HEK293 (cell line): ENCODE measurements around the gene PPP3CA.

Experiments used
- CTCF ChIA-PET: fragments of 350-600 bp; formaldehyde crosslinking; extraction: SDS; loops from one replicate; lab custom pipeline; 2021; ENCODE audit warnings: antibody characterized with exemption; lab: Yijun Ruan, JAX
- POLR2A ChIA-PET: fragments of 300-600 bp; formaldehyde crosslinking; extraction: SDS; loops from one replicate; lab custom pipeline; 2020; ENCODE audit warnings: antibody characterized with exemption, inconsistent platforms; lab: Yijun Ruan, JAX
- H3K27ac ChIP-seq: fragments of 200-500 bp; sonication (Bioruptor generic); 2 replicates; pipeline ENCODE4 v1.5.1; 2014; ENCODE audit warnings: low read depth, low read length, control low read depth, inconsistent platforms; ENCODE audit errors: extremely low read depth
- H3K36me3 ChIP-seq, 2 experiments: fragments of 200-500 bp in 1 of 2; sonication (Bioruptor generic) in 1 of 2; 1 replicate in 1 of 2; 2 replicates in 1 of 2; pipeline ENCODE4 v1.5.1; 2014 to 2017; ENCODE audit warnings: inconsistent platforms in 2 of 2, low read length in 2 of 2; ENCODE audit not compliant: control insufficient read depth in 2 of 2, insufficient read depth in 1 of 2
- H3K4me1 ChIP-seq: fragments of 200-500 bp; sonication (Bioruptor generic); 2 replicates; pipeline ENCODE4 v1.5.1; 2014; ENCODE audit warnings: mild to moderate bottlenecking, low read length, inconsistent platforms; ENCODE audit not compliant: control insufficient read depth, insufficient read depth
- H3K4me3 ChIP-seq: 2 replicates; pipeline ENCODE4 v1.5.1; 2011; ENCODE audit warnings: low read depth, mild to moderate bottlenecking, control low read depth, low read length, moderate library complexity
- H3K9me3 ChIP-seq: fragments of 200-500 bp; sonication (Bioruptor generic); 2 replicates; pipeline ENCODE4 v1.5.1; 2014; ENCODE audit warnings: low read depth, low read length, inconsistent platforms; ENCODE audit not compliant: control insufficient read depth, insufficient read depth
- GLIS1 ChIP-seq: fragments of 450-650 bp; formaldehyde crosslinking; IDR thresholded peaks from 2 replicates; pipeline ENCODE4 v1.5.1; 2016; ENCODE audit warnings: missing biosample characterization, missing genetic modification characterization
- MYNN ChIP-seq: fragments of 450-650 bp; formaldehyde crosslinking; IDR thresholded peaks from 2 replicates; pipeline ENCODE4 v1.5.1; 2016; ENCODE audit warnings: missing biosample characterization, missing genetic modification characterization, borderline replicate concordance
- MZF1 ChIP-seq: fragments of 450-650 bp; formaldehyde crosslinking; IDR thresholded peaks from 2 replicates; pipeline ENCODE4 v1.5.1; 2017; ENCODE audit warnings: missing biosample characterization, missing genetic modification characterization, borderline replicate concordance
- YY1 ChIP-seq: fragments of 450-650 bp; formaldehyde crosslinking; IDR thresholded peaks from 2 replicates; pipeline ENCODE4 v1.5.1; 2018; ENCODE audit warnings: missing biosample characterization, missing genetic modification characterization
- ZBTB21 ChIP-seq: fragments of 450-650 bp; formaldehyde crosslinking; IDR thresholded peaks from 2 replicates; pipeline ENCODE4 v1.5.1; 2017; ENCODE audit warnings: missing biosample characterization, missing genetic modification characterization
- ZIC2 ChIP-seq: fragments of 450-650 bp; formaldehyde crosslinking; IDR thresholded peaks from 2 replicates; pipeline ENCODE4 v1.5.1; 2016; ENCODE audit warnings: missing biosample characterization, missing genetic modification characterization
- ZNF121 ChIP-seq: fragments of 450-650 bp; formaldehyde crosslinking; IDR thresholded peaks from 2 replicates; pipeline ENCODE4 v1.5.1; 2016; ENCODE audit warnings: missing biosample characterization, missing genetic modification characterization
- ZNF138 ChIP-seq: fragments of 450-650 bp; formaldehyde crosslinking; IDR thresholded peaks from 2 replicates; pipeline ENCODE4 v1.5.1; 2016; ENCODE audit warnings: missing biosample characterization, missing genetic modification characterization, borderline replicate concordance
- ZNF169 ChIP-seq: fragments of 450-650 bp; formaldehyde crosslinking; IDR thresholded peaks from 2 replicates; pipeline ENCODE4 v1.5.1; 2016; ENCODE audit warnings: missing biosample characterization, missing genetic modification characterization
- ZNF174 ChIP-seq: fragments of 450-650 bp; formaldehyde crosslinking; IDR thresholded peaks from 2 replicates; pipeline ENCODE4 v1.5.0; 2017; ENCODE audit warnings: missing biosample characterization, mild to moderate bottlenecking, missing genetic modification characterization
- ZNF19 ChIP-seq: fragments of 450-650 bp; formaldehyde crosslinking; IDR thresholded peaks from 2 replicates; pipeline ENCODE4; 2016; ENCODE audit warnings: missing biosample characterization, missing genetic modification characterization, low read depth
- ZNF202 ChIP-seq: fragments of 450-650 bp; formaldehyde crosslinking; IDR thresholded peaks from 2 replicates; pipeline ENCODE4 v1.5.1; 2016; ENCODE audit warnings: missing biosample characterization, missing genetic modification characterization, borderline replicate concordance
- ZNF514 ChIP-seq: fragments of 450-650 bp; formaldehyde crosslinking; IDR thresholded peaks from 2 replicates; pipeline ENCODE4 v1.5.1; 2016; ENCODE audit warnings: missing biosample characterization, missing genetic modification characterization
- ZNF561 ChIP-seq: fragments of 450-650 bp; IDR thresholded peaks from 2 replicates; pipeline ENCODE4 v1.5.1; 2018; ENCODE audit warnings: missing biosample characterization, missing genetic modification characterization, borderline replicate concordance
- ZNF585B ChIP-seq: fragments of 450-650 bp; formaldehyde crosslinking; IDR thresholded peaks from 2 replicates; pipeline ENCODE4 v1.5.1; 2016; ENCODE audit warnings: missing biosample characterization, missing genetic modification characterization
- ZNF623 ChIP-seq: fragments of 450-650 bp; formaldehyde crosslinking; IDR thresholded peaks from 2 replicates; pipeline ENCODE4 v1.5.1; 2016; ENCODE audit warnings: missing biosample characterization, missing genetic modification characterization
- ZNF670 ChIP-seq: fragments of 450-650 bp; formaldehyde crosslinking; IDR thresholded peaks from 2 replicates; pipeline ENCODE4 v1.5.1; 2016; ENCODE audit warnings: missing biosample characterization, missing genetic modification characterization, low read depth
- TF ChIP-seq, protein P1 (sequence below): fragments of 450-650 bp; formaldehyde crosslinking; IDR thresholded peaks from 2 replicates; pipeline ENCODE4 v1.5.1; 2016; ENCODE audit warnings: missing biosample characterization, missing genetic modification characterization
- TF ChIP-seq, protein P2 (sequence below): fragments of 450-650 bp; formaldehyde crosslinking; optimal IDR thresholded peaks from 2 replicates; pipeline ENCODE3; 2016; ENCODE audit warnings: missing biosample characterization, mild to moderate bottlenecking, missing genetic modification characterization
- TF ChIP-seq, protein P3 (sequence below): fragments of 450-650 bp; formaldehyde crosslinking; IDR thresholded peaks from 2 replicates; pipeline ENCODE4 v1.5.1; 2016; ENCODE audit warnings: missing biosample characterization, missing genetic modification characterization
- TF ChIP-seq, protein P4 (sequence below): fragments of 450-650 bp; formaldehyde crosslinking; IDR thresholded peaks from 2 replicates; pipeline ENCODE4 v1.5.1; 2016; ENCODE audit warnings: missing biosample characterization, missing genetic modification characterization
- TF ChIP-seq, protein P5 (sequence below): fragments of 450-650 bp; formaldehyde crosslinking; IDR thresholded peaks from 2 replicates; pipeline ENCODE4 v1.5.1; 2017; ENCODE audit warnings: missing biosample characterization, missing genetic modification characterization

The PPP3CA gene

DNA sequence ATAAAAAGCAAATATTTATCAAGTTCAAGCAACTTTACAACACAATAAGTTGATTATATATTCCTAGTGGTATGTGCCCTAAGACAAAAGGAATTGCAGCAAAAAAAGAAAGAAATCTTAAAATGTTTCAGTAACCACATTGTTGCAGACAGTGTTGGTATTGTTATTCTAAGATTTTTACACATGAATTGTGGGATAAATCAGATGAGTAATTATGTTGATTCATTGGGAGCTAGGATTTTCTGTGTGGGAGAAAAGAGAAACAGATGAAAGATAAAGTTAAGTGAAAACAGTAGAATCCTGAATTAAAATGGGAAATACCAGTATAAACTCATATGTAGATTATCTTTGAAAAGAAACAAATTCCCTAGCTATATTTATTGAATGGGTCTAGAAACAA is 362.4 kb downstream of the PPP3CA start:
- H3K9me3 ChIP-seq = no peaks in the 10 kb centered on the region
- ChIA-PET CTCF (no interaction called here), POLR2A (no interaction called here)
- no peak overlapping the region for H3K4me3 ChIP-seq
- H3K27ac ChIP-seq = no peak overlapping the region
- no peaks in the 10 kb centered on the region for H3K4me1 ChIP-seq
- TF ChIP-seq, protein P1, sequence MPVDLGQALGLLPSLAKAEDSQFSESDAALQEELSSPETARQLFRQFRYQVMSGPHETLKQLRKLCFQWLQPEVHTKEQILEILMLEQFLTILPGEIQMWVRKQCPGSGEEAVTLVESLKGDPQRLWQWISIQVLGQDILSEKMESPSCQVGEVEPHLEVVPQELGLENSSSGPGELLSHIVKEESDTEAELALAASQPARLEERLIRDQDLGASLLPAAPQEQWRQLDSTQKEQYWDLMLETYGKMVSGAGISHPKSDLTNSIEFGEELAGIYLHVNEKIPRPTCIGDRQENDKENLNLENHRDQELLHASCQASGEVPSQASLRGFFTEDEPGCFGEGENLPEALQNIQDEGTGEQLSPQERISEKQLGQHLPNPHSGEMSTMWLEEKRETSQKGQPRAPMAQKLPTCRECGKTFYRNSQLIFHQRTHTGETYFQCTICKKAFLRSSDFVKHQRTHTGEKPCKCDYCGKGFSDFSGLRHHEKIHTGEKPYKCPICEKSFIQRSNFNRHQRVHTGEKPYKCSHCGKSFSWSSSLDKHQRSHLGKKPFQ (tag by site-specific recombination) = no peak
- TF ChIP-seq MYNN (tag by site-specific recombination) = no peak
- no peak for TF ChIP-seq ZNF121 (tag by site-specific recombination)
- no peak for TF ChIP-seq ZNF138 (tag by site-specific recombination)
- no peak for TF ChIP-seq ZNF561 (tag by site-specific recombination)
- TF ChIP-seq ZNF623 (tag by site-specific recombination) = no peak
- TF ChIP-seq ZNF585B (tag by site-specific recombination) = no peak
- no peak for TF ChIP-seq ZBTB21
- TF ChIP-seq, protein P2, sequence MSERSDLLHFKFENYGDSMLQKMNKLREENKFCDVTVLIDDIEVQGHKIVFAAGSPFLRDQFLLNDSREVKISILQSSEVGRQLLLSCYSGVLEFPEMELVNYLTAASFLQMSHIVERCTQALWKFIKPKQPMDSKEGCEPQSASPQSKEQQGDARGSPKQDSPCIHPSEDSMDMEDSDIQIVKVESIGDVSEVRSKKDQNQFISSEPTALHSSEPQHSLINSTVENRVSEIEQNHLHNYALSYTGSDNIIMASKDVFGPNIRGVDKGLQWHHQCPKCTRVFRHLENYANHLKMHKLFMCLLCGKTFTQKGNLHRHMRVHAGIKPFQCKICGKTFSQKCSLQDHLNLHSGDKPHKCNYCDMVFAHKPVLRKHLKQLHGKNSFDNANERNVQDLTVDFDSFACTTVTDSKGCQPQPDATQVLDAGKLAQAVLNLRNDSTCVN (tag by site-specific recombination) = no peak
- TF ChIP-seq ZNF514 (tag by site-specific recombination) = no peak
- no peak for TF ChIP-seq ZNF670 (tag by site-specific recombination)
- TF ChIP-seq, protein P3, sequence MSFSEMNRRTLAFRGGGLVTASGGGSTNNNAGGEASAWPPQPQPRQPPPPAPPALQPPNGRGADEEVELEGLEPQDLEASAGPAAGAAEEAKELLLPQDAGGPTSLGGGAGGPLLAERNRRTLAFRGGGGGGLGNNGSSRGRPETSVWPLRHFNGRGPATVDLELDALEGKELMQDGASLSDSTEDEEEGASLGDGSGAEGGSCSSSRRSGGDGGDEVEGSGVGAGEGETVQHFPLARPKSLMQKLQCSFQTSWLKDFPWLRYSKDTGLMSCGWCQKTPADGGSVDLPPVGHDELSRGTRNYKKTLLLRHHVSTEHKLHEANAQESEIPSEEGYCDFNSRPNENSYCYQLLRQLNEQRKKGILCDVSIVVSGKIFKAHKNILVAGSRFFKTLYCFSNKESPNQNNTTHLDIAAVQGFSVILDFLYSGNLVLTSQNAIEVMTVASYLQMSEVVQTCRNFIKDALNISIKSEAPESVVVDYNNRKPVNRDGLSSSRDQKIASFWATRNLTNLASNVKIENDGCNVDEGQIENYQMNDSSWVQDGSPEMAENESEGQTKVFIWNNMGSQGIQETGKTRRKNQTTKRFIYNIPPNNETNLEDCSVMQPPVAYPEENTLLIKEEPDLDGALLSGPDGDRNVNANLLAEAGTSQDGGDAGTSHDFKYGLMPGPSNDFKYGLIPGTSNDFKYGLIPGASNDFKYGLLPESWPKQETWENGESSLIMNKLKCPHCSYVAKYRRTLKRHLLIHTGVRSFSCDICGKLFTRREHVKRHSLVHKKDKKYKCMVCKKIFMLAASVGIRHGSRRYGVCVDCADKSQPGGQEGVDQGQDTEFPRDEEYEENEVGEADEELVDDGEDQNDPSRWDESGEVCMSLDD (tag by site-specific recombination) = no peak
- H3K36me3 ChIP-seq = no peaks in the 10 kb centered on the region

DNA sequence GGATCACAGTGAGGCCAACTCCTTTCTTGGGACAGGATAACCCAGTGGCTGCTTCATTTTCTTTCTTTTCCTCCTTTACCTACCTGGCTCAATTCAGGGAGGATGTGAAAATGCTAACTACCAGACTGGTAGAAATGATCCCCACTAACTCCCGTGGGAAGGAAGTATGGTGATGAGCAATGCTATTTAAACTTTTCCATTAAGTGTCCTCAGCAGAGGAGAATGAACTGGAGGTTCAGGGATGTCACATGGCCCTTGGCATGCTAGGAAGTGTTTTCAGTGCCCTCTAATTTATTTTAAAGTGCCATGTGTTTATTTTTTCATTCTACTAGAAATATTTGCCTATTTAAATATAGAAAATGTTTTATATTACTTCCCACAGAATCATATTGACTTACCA is 363.9 kb downstream of the PPP3CA start:
- POLR2A ChIA-PET = no interaction called here
- no peaks in the 10 kb centered on the region for H3K36me3 ChIP-seq
- no peak overlapping the region for H3K27ac ChIP-seq
- CTCF ChIA-PET = no interaction called here
- H3K9me3 ChIP-seq = no peaks in the 10 kb centered on the region
- H3K4me3 ChIP-seq = no peak overlapping the region
- TF ChIP-seq ZNF561 (tag by site-specific recombination) (no peak), YY1 (tag by site-specific recombination) (no peak), ZNF174 (tag by site-specific recombination) (no peak), MZF1 (no peak), ZIC2 (no peak), GLIS1 (no peak), ZNF202 (tag by site-specific recombination) (no peak), ZNF19 (tag by site-specific recombination) (no peak), ZNF169 (no peak)
- TF ChIP-seq, protein P4, sequence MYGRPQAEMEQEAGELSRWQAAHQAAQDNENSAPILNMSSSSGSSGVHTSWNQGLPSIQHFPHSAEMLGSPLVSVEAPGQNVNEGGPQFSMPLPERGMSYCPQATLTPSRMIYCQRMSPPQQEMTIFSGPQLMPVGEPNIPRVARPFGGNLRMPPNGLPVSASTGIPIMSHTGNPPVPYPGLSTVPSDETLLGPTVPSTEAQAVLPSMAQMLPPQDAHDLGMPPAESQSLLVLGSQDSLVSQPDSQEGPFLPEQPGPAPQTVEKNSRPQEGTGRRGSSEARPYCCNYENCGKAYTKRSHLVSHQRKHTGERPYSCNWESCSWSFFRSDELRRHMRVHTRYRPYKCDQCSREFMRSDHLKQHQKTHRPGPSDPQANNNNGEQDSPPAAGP (tag by site-specific recombination) = no peak
- TF ChIP-seq, protein P5, sequence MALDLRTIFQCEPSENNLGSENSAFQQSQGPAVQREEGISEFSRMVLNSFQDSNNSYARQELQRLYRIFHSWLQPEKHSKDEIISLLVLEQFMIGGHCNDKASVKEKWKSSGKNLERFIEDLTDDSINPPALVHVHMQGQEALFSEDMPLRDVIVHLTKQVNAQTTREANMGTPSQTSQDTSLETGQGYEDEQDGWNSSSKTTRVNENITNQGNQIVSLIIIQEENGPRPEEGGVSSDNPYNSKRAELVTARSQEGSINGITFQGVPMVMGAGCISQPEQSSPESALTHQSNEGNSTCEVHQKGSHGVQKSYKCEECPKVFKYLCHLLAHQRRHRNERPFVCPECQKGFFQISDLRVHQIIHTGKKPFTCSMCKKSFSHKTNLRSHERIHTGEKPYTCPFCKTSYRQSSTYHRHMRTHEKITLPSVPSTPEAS (tag by site-specific recombination) = no peak
- TF ChIP-seq, all 188 proteins: peak for 0
- no peaks in the 10 kb centered on the region for H3K4me1 ChIP-seq
